Measurements from ENCODE around the gene NACC1.

DNA sequence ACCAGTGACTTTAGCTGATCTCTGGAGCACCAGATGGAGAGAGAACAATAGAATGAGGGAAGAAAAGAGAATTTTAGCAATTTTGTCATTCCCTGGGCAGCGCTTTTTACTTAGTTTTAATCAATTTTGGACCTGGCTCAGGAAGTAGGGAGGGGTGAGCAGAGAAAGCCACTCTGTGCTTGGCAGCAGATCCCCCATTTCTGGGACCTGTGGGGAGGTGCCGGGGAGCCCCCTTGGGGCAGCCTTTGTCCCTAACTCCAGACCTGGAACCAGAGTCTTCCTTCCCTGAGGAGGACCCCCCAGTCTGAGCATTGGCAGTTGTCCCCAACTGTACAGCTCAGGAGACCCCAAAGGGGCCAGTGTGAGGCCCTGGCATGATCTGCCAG, 25.9 kb upstream of the NACC1 start:
- TF ChIP-seq, protein P1, sequence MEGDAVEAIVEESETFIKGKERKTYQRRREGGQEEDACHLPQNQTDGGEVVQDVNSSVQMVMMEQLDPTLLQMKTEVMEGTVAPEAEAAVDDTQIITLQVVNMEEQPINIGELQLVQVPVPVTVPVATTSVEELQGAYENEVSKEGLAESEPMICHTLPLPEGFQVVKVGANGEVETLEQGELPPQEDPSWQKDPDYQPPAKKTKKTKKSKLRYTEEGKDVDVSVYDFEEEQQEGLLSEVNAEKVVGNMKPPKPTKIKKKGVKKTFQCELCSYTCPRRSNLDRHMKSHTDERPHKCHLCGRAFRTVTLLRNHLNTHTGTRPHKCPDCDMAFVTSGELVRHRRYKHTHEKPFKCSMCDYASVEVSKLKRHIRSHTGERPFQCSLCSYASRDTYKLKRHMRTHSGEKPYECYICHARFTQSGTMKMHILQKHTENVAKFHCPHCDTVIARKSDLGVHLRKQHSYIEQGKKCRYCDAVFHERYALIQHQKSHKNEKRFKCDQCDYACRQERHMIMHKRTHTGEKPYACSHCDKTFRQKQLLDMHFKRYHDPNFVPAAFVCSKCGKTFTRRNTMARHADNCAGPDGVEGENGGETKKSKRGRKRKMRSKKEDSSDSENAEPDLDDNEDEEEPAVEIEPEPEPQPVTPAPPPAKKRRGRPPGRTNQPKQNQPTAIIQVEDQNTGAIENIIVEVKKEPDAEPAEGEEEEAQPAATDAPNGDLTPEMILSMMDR (IDR thresholded peaks at IDR 0.05; ENCODE audit: low read depth, low read length), result no peak
- TF ChIP-seq, protein P2, sequence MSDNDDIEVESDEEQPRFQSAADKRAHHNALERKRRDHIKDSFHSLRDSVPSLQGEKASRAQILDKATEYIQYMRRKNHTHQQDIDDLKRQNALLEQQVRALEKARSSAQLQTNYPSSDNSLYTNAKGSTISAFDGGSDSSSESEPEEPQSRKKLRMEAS (IDR thresholded peaks at IDR 0.05; ENCODE audit: low read depth, low read length), result no peak
- no peak for TF ChIP-seq POLR2A (IDR thresholded peaks at IDR 0.05; ENCODE audit: extremely low read depth, insufficient read length)

Measured in NB4 (cell line).